Neural crest cell (in vitro differentiated cells): ENCODE data around the gene PLEKHG5. TPM values are rescaled to one million over a fixed set of nuclear protein-coding genes. Genes with fewer than 3 reads are reported as not detected.
"Not testable (repeated sequence)": the region's sequence is repeated elsewhere in the genome, so short reads cannot be mapped to it uniquely, and the experiment has no call there.

Source experiments
- DNase-seq: peaks from one replicate; pipeline ENCODE4 v3.0.0; 2021; ENCODE audit warnings: low read depth, mixed read lengths, low spot score
- H3K27ac Mint-ChIP-seq: one replicate; pipeline ENCODE4 v1.8.0; 2021; ENCODE audit warnings: mild to moderate bottlenecking, mixed read lengths; ENCODE audit not compliant: unreplicated experiment
- H3K27me3 Mint-ChIP-seq: 2 replicates; pipeline ENCODE4 v1.8.0; 2021; ENCODE audit warnings: low read depth, mild to moderate bottlenecking, mixed read lengths
- H3K36me3 Mint-ChIP-seq: 2 replicates; pipeline ENCODE4 v1.8.0; 2021; ENCODE audit warnings: low read depth, mild to moderate bottlenecking, mixed read lengths
- H3K4me1 Mint-ChIP-seq: 2 replicates; pipeline ENCODE4 v1.8.0; 2021; ENCODE audit warnings: mixed read lengths
- H3K4me3 Mint-ChIP-seq: one replicate; pipeline ENCODE4 v1.8.0; 2021; ENCODE audit warnings: mild to moderate bottlenecking, mixed read lengths
- H3K9me3 Mint-ChIP-seq: 2 replicates; pipeline ENCODE4 v1.8.0; 2021; ENCODE audit warnings: mixed read lengths
- CTCF ChIP-seq: fragments of 200-600 bp; sonication (generic); conservative IDR thresholded peaks from 2 replicates; pipeline ENCODE4 v1.5.0; 2021; ENCODE audit warnings: antibody characterized with exemption, mild to moderate bottlenecking
- total RNA-seq: library from RNA; stranded (reverse); gene quantifications from 2 replicates; pipeline ENCODE4 v1.2.1, GENCODE V29; 2021

PLEKHG5 gene
- total RNA-seq, 1 donor from 2014 or later, result 31.7 TPM

DNA sequence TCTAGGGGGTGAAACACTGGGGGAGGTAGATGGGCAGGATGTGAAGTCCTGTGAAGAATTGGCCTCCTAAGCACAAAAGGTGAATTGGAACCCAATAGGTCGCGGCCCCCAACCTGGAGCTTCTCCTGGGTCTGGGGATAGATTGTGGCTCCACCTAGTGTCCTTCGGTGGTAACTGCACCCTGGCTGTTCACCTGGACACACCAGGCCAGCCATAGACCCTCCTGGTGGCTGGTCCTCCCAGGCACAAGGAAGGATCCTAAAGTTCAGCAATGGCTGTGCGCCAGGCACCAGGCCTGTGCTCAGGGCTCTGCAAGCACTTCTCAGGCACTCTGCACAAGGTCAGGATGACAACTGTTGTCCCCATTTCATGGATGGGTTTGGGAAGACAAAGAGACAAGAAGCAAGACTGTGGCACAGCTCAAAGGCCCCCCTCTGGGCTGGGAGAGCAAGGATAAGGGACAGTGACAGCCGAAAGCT, 53.4 kb downstream of the PLEKHG5 start:
- peaks cover 17% of the 10 kb centered on the region for H3K4me1 Mint-ChIP-seq
- peak; percentile 92 for TF ChIP-seq CTCF
- peaks cover 45% of the 10 kb centered on the region for H3K27me3 Mint-ChIP-seq
- no peaks in the 10 kb centered on the region for H3K9me3 Mint-ChIP-seq
- peak; percentile 63 for DNase-seq
- peak overlapping the region; percentile 69 for H3K4me3 Mint-ChIP-seq
- H3K36me3 Mint-ChIP-seq, result no peaks in the 10 kb centered on the region
- no peak overlapping the region for H3K27ac Mint-ChIP-seq

- DNase-seq, H3K9me3 Mint-ChIP-seq, H3K4me3 Mint-ChIP-seq, H3K27ac Mint-ChIP-seq, H3K36me3 Mint-ChIP-seq: not testable (repeated sequence)
- H3K4me1 Mint-ChIP-seq, result peaks cover 17% of the 10 kb centered on the region
- peaks cover 43% of the 10 kb centered on the region for H3K27me3 Mint-ChIP-seq
These were observed 54.3 kb downstream of the PLEKHG5 start for GRCh38 chr1:6437012-6437700.

- not testable (repeated sequence) for DNase-seq, H3K27ac Mint-ChIP-seq, H3K36me3 Mint-ChIP-seq, H3K9me3 Mint-ChIP-seq, H3K4me3 Mint-ChIP-seq
- peaks cover 17% of the 10 kb centered on the region for H3K4me1 Mint-ChIP-seq
- peaks cover 34% of the 10 kb centered on the region for H3K27me3 Mint-ChIP-seq
These were observed 55.2 kb downstream of the PLEKHG5 start for GRCh38 chr1:6436277-6436676.

DNA sequence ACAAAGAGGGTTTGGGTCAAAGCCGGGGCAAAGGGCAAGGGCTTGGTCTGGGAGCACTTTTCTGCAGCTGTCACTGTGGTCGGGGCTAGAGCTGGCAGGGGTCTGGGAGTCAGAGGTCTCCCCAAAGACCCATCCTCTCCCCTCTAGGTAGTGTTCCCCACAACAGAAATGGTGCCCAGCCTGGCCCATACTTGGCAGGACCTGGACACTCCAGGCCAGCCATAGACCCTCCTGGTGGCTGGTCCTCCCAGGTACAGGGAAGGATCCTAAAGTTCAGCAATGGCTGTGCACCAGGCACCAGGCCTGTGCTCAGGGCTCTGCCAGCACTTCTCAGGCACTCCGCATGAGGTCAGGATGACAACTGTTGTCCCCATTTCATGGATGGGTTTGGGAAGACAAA, 55.9 kb downstream of the PLEKHG5 start:
- H3K27ac Mint-ChIP-seq, result no peak overlapping the region

DNA sequence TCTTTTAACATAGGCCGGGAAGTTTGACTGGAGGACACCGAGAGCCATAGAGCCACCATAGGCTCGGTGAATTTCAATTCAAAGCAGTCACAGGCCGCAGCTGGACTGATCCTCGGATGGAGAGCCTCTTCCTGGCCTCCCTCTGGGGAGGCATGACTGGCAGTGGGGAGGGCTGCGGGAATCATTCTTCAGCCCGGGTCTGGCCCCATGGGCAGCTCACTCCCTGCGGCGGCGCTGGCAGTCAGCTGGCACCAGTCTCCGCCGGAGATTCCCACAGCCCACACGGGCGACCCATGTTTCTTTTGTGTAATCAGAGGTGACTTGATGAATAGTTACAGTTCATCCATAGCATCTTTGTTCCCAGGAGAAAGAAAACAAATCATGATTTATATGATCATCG, 56.3 kb downstream of the PLEKHG5 start:
- no peak for DNase-seq
- TF ChIP-seq CTCF, result no peak
- no peaks in the 10 kb centered on the region for H3K9me3 Mint-ChIP-seq

More for the DNA sequence above, 55.9 kb downstream of the PLEKHG5 start:
- peaks cover 31% of the 10 kb centered on the region for H3K27me3 Mint-ChIP-seq
- TF ChIP-seq CTCF, result no peak
- no peak overlapping the region for H3K4me3 Mint-ChIP-seq
- DNase-seq, result no peak
- no peaks in the 10 kb centered on the region for H3K9me3 Mint-ChIP-seq
- peaks cover 17% of the 10 kb centered on the region for H3K4me1 Mint-ChIP-seq
- no peaks in the 10 kb centered on the region for H3K36me3 Mint-ChIP-seq

DNA sequence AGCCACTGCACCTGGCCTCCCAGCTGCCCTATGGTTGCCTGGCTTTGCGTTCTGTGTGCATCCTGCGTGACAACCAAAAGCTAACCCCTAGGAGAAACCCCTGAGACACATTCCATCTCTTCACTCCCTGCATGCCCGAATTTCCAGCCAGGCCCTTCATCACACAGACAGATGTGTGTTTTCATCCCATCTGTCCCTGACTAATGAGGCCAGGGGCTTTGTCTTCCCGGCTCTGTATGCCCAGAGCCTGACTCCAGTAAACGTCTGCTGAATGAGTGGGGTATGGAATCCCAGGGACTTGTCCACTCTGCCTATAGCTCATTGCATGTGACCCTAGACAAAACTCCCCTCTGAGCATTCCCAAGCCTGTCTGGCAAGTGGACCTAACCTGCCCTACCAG, 57.3 kb downstream of the PLEKHG5 start:
- Mint-ChIP-seq H3K4me3 (no peak overlapping the region), H3K9me3 (no peaks in the 10 kb centered on the region), H3K27ac (no peak overlapping the region), H3K36me3 (no peaks in the 10 kb centered on the region), H3K27me3 (peaks cover 34% of the 10 kb centered on the region), H3K4me1 (peaks cover 18% of the 10 kb centered on the region)
- no peak for TF ChIP-seq CTCF
- no peak for DNase-seq

More for the DNA sequence above, 56.3 kb downstream of the PLEKHG5 start:
- Mint-ChIP-seq H3K4me1 (peaks cover 21% of the 10 kb centered on the region), H3K27ac (no peak overlapping the region), H3K4me3 (no peak overlapping the region), H3K36me3 (no peaks in the 10 kb centered on the region), H3K27me3 (peaks cover 35% of the 10 kb centered on the region)

DNA sequence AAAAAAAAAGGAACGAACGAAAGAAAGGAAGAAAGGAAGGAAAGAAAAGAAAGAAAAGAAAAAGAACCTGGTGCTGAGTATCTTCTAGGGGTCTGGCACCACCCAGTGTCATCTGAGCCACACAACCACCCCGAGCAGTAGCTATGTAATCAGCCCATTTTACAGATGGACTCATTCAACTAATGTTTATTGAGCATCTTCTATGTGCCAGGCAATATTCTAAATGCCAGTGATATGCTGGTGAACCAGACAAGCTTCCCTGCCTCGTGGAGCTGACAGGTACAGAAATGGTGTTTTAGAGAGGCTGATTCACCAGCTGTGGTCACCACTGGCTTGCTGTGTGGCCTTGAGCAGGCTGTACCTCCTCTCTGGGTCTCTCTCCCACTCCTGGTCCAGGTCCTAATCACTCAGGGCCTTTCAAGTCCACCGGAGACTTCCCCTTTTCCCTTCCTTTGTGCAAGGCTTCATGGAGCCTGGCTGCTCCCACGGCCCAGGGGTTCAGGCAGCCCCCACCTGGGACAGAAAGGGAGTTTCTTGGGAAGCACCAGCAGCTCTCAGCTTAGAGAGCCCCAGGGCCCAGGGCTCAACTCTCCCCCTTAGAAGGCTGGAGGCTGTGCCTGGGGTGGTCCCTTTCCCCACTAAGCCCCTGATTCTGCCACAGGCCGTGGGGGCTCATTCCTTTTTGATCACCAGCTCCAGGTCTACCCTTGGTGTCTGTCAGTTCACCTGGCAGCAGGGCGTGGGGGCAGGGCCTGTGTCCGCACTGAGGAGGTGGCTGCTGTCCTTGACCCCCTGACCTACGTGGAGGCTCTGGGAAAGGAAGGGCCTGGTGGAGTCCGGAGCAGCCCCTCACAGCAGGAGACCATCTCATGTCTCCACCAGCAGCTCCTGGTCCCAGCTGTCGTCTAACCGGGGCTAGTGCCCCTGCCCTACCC, 59.6 kb downstream of the PLEKHG5 start:
- H3K27ac Mint-ChIP-seq, DNase-seq, H3K4me3 Mint-ChIP-seq, H3K9me3 Mint-ChIP-seq, H3K4me1 Mint-ChIP-seq, H3K36me3 Mint-ChIP-seq: not testable (repeated sequence)
- peaks cover 35% of the 10 kb centered on the region for H3K27me3 Mint-ChIP-seq

DNA sequence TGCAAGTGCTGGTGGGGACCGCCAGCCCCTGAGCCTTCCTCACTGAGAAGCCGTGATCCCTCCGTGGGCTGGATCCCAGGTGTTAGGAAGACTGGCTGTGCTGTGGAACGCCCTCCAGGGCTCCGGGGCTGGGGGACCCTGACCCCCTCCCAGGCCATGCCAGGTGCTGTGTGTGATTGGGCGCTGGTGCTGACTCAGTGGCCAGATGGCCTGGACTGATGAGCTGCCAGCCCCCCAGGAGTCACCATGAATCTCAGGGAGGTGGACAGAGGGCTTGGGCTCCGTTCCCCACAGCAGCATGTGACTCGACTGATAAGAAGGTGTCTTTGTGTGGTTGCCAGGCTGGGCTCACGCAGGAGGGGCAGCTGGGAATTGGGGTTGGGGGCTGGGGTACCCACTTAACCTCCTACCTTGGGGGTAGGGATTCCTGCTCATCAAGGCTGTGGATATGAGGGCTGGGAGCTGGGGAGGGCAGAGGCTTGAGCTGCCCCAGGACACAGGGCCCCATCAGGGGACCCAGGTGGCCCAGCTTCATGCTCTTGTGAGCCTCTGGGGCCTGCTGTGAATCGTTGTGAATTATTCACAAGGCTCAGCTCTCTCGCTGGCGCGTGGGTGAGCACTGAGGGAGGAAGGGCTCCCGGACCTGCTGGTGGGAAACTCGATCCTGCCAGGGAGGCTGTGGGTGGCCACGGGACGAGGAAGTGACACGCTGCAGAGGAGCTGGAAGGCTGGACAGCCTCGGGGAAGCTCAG, 61.6 kb downstream of the PLEKHG5 start:
- H3K27me3 Mint-ChIP-seq, result peaks cover 54% of the 10 kb centered on the region
- H3K9me3 Mint-ChIP-seq, DNase-seq, H3K27ac Mint-ChIP-seq, H3K4me3 Mint-ChIP-seq, H3K4me1 Mint-ChIP-seq, H3K36me3 Mint-ChIP-seq: not testable (repeated sequence)

DNA sequence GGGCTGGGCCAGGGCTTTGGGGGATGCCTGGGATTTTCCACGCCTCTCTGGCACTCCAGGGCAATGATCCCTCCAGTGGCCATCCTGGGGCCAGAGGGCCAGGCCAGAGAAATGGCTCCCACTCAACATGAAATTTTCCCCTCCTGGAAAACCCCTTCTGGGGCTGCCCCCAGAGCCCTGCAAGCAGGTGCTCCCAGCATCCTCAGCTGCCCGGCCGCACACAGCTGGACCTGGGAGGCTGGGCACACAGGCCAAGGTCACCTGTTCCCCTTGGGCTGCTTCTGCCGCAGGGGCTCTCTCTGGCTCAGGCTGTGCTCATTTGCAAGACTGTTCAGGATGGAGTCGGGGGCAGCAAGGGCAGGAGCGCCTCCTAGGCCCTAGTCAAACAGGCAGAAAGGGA, 63.0 kb downstream of the PLEKHG5 start:
- not testable (repeated sequence) for H3K4me3 Mint-ChIP-seq, H3K4me1 Mint-ChIP-seq, H3K9me3 Mint-ChIP-seq, DNase-seq, H3K27ac Mint-ChIP-seq, H3K36me3 Mint-ChIP-seq
- H3K27me3 Mint-ChIP-seq, result peaks cover 54% of the 10 kb centered on the region
